ENCODE results near the gene PRXL2A.
"Not testable (repeated sequence)": the region's sequence is repeated elsewhere in the genome, so short reads cannot be mapped to it uniquely, and the experiment has no call there.

Gene PRXL2A

DNA sequence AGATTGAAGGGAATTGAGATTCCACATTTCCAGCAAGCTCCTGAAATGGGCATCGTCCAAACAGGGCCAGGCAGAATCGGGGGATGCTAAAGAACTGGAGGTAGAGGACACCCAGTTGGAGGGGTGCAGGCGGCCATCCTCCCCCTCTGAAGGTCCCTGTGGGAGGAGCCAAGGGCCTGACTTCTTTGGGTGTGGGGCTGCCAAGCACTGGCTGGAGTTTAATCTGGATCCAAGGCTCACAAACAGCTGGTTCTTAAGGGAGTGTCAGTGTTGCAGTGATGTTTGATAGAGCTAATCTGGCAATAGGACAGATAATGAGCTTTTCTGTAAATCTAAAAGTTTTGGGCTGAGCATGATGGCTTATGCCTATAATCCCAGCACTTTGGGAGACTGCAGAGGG lies 66.6 kb downstream of the PRXL2A start:
- no peak for DNase-seq (ENCODE audit: low read depth in 3 of 3)

GRCh38 chr10:80475641-80476040 lies 67.3 kb downstream of the PRXL2A start:
- not testable (repeated sequence) for DNase-seq (ENCODE audit: low read depth in 3 of 3)

GRCh38 chr10:80476685-80477084 lies 68.3 kb downstream of the PRXL2A start:
- DNase-seq (ENCODE audit: low read depth in 3 of 3): no peak

- no peak for DNase-seq (ENCODE audit: low read depth in 3 of 3)
These were observed 69.5 kb downstream of the PRXL2A start for GRCh38 chr10:80477813-80478212.

- DNase-seq (ENCODE audit: low read depth in 3 of 3): not testable (repeated sequence)
These were observed 72.0 kb downstream of the PRXL2A start for GRCh38 chr10:80480373-80480772.

GRCh38 chr10:80480852-80481251 lies 72.5 kb downstream of the PRXL2A start:
- DNase-seq (ENCODE audit: low read depth in 3 of 3): no peak

DNA sequence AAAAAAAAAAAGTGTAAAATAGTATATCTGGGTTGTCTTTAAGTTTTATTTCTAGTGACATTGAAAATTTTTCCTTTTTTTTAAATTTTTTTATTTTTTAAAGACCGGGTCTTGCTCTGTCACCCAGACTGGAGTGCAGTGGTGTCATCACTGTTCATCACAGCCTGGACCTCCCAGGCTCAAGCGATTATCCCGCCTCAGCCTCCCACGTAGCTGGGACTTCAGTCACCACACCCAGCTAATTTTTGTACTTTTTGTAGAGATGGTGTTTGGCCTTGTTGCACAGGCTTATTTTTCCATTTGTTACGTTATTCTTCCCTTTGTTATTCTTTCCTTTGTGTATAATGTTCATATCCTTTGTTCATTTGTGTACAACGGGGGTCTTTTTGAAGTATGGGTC lies 75.9 kb downstream of the PRXL2A start:
- DNase-seq (ENCODE audit: low read depth in 3 of 3): no peak

- no peak for DNase-seq (ENCODE audit: low read depth in 3 of 3)
These were observed 76.3 kb downstream of the PRXL2A start for GRCh38 chr10:80484676-80485075.

GRCh38 chr10:80485076-80485945 lies 77.0 kb downstream of the PRXL2A start:
- DNase-seq (ENCODE audit: low read depth in 3 of 3): no peak

DNA sequence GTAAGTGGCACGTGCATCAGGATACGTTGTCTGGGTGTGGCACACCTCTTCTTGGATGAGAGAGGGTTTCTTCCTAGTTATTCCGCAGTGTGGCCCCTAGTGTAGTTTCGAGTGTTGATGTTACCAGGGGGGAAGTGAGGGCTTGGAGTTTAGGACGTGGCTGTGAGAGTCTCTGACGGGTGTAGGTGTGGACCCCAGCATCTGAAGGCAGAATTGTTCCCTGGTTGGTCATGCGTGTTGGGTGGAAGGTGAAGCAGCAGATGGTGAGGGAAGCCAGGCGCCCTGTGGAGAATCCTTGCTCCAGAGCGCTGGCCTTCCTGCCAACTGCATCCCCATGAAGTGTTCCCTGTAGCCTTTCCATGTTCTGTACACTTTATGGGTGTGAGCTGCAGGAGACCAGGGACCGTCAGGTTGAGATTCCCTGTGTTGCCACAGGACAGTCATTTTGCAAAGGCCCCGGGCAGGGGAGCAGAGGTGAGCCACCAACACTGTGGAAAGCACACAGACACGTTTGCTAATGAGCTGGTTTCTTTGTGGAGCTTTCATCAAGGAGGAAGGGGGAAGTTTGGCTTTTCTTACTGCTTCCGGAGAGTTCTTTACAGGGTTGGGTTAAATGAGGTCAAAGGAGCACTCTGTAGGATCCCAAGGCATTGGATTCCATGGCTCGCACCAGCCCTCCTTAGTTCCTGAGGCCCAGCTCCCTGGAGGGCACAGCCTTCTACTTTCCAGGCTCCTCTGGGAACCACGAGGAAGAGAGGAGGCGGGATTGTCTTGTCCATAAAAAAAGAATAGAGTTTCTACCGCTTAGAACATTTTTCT lies 77.8 kb downstream of the PRXL2A start:
- no peak for DNase-seq (ENCODE audit: low read depth in 3 of 3)
